Fibroblast of skin of right quadriceps (primary cell): ENCODE results near the gene LLGL2.
"Not testable (repeated sequence)": the region's sequence is repeated elsewhere in the genome, so short reads cannot be mapped to it uniquely, and the experiment has no call there.

Experiments used
- DNase-seq: peaks from one replicate; pipeline ENCODE4 v3.0.0-alpha.2; 2013

The LLGL2 gene

GRCh38 chr17:75507733-75508719 is 17.5 kb upstream of the LLGL2 start:
- DNase-seq, result no peak

- no peak for DNase-seq
Observed at GRCh38 chr17:75508931-75509361, 16.6 kb upstream of the LLGL2 start.

GRCh38 chr17:75509528-75510258 is 15.8 kb upstream of the LLGL2 start:
- no peak for DNase-seq

GRCh38 chr17:75511270-75511609 is 14.3 kb upstream of the LLGL2 start:
- DNase-seq, result no peak

- DNase-seq, result no peak
Observed at GRCh38 chr17:75511610-75512575, 13.6 kb upstream of the LLGL2 start.

- peak; percentile 18 for DNase-seq
Observed at GRCh38 chr17:75512926-75513640, 12.4 kb upstream of the LLGL2 start.

GRCh38 chr17:75513641-75514000 is 11.9 kb upstream of the LLGL2 start:
- no peak for DNase-seq

GRCh38 chr17:75514299-75514918 is 11.1 kb upstream of the LLGL2 start:
- no peak for DNase-seq

- DNase-seq, result no peak
Observed at GRCh38 chr17:75514919-75515495, 10.5 kb upstream of the LLGL2 start.

GRCh38 chr17:75515496-75516254 is 9.8 kb upstream of the LLGL2 start, which contains the start of gene CASKIN2:
Gene CASKIN2 (minus strand): TSS chr17:75515537. CDS start chr17:75513804, 1,733 bp downstream.
- DNase-seq, result peak; percentile 89

GRCh38 chr17:75516255-75516618 is 9.3 kb upstream of the LLGL2 start, which contains the start of gene TSEN54:
Gene TSEN54 (plus strand): TSS chr17:75516528. CDS start chr17:75516561, 33 bp downstream.
- DNase-seq, result peak; percentile 85

- DNase-seq, result no peak
Observed at GRCh38 chr17:75516619-75517296, 8.7 kb upstream of the LLGL2 start.

- no peak for DNase-seq
Observed at GRCh38 chr17:75517297-75517865, 8.1 kb upstream of the LLGL2 start.

GRCh38 chr17:75518201-75518600 is 7.3 kb upstream of the LLGL2 start:
- no peak for DNase-seq

GRCh38 chr17:75518983-75519537 is 6.4 kb upstream of the LLGL2 start:
- DNase-seq, result no peak

GRCh38 chr17:75520413-75520812 is 5.1 kb upstream of the LLGL2 start:
- DNase-seq, result not testable (repeated sequence)

- no peak for DNase-seq
Observed at GRCh38 chr17:75521290-75521689, 4.2 kb upstream of the LLGL2 start.

- DNase-seq, result no peak
Observed at GRCh38 chr17:75521951-75522727, 3.4 kb upstream of the LLGL2 start.
